ENCODE measurements around the gene PRR7.

PRR7 gene

GRCh38 chr5:177486256-177486655 lies 39.6 kb downstream of the PRR7 start:
- DNase-seq = no peak

- no peak for DNase-seq
Observed at GRCh38 chr5:177487144-177487543, 40.5 kb downstream of the PRR7 start.

GRCh38 chr5:177487975-177488374 lies 41.4 kb downstream of the PRR7 start:
- DNase-seq = no peak

- no peak for DNase-seq
Observed at GRCh38 chr5:177489119-177489716, 42.6 kb downstream of the PRR7 start.

- DNase-seq = no peak
Observed at GRCh38 chr5:177490311-177490991, 43.8 kb downstream of the PRR7 start.

GRCh38 chr5:177490992-177491391 lies 44.4 kb downstream of the PRR7 start:
- DNase-seq = no peak

GRCh38 chr5:177491429-177491945 lies 44.9 kb downstream of the PRR7 start:
- DNase-seq = no peak

- DNase-seq = no peak
Observed at GRCh38 chr5:177491983-177492746, 45.6 kb downstream of the PRR7 start.

- DNase-seq = no peak
Observed at GRCh38 chr5:177492841-177493240, 46.2 kb downstream of the PRR7 start.

- no peak for DNase-seq
Observed at GRCh38 chr5:177493795-177494345, 47.3 kb downstream of the PRR7 start.

- DNase-seq = no peak
Observed at GRCh38 chr5:177494346-177495195, 48.0 kb downstream of the PRR7 start.

GRCh38 chr5:177495243-177496060 lies 48.8 kb downstream of the PRR7 start:
- DNase-seq = no peak

- no peak for DNase-seq
Observed at GRCh38 chr5:177496070-177496726, 49.6 kb downstream of the PRR7 start.

GRCh38 chr5:177496727-177497291 lies 50.2 kb downstream of the PRR7 start:
- DNase-seq = peak; percentile 39

- DNase-seq = peak; percentile 85
Observed at GRCh38 chr5:177497292-177498012, 50.8 kb downstream of the PRR7 start, which contains the start of gene PDLIM7. TSS of gene PDLIM7 (minus strand) at chr5:177497604. CDS start at chr5:177496512, 1,092 bp downstream.

- no peak for DNase-seq
Observed at GRCh38 chr5:177498013-177498787, 51.6 kb downstream of the PRR7 start.

- no peak for DNase-seq
Observed at GRCh38 chr5:177499842-177500241, 53.2 kb downstream of the PRR7 start.

GRCh38 chr5:177500685-177501522 lies 54.3 kb downstream of the PRR7 start:
- peak; percentile 38 for DNase-seq

Measured in NCI-H446 treated with DMSO at 0.1 percent for 48 hours (cell line).